KOPT-K1 (cell line): ENCODE measurements around the gene TTC3.

Source experiments
- H3K27ac ChIP-seq: fragments of 200-600 bp; sonication (generic); 2 replicates; pipeline ENCODE4 v1.5.1; 2016; ENCODE audit warnings: antibody characterized with exemption, mild to moderate bottlenecking, low read depth, low read length; ENCODE audit not compliant: poor library complexity, severe bottlenecking
- H3K36me3 ChIP-seq: fragments of 200-600 bp; sonication (generic); 2 replicates; pipeline ENCODE4 v1.5.1; 2017; ENCODE audit warnings: antibody characterized with exemption, mild to moderate bottlenecking, low read length, moderate library complexity; ENCODE audit not compliant: insufficient read depth
- H3K9me3 ChIP-seq: fragments of 200-600 bp; sonication (generic); 2 replicates; pipeline ENCODE4 v1.5.1; 2017; ENCODE audit warnings: antibody characterized with exemption, low read length, mild to moderate bottlenecking; ENCODE audit not compliant: insufficient read depth, poor library complexity, severe bottlenecking

TTC3 gene

DNA sequence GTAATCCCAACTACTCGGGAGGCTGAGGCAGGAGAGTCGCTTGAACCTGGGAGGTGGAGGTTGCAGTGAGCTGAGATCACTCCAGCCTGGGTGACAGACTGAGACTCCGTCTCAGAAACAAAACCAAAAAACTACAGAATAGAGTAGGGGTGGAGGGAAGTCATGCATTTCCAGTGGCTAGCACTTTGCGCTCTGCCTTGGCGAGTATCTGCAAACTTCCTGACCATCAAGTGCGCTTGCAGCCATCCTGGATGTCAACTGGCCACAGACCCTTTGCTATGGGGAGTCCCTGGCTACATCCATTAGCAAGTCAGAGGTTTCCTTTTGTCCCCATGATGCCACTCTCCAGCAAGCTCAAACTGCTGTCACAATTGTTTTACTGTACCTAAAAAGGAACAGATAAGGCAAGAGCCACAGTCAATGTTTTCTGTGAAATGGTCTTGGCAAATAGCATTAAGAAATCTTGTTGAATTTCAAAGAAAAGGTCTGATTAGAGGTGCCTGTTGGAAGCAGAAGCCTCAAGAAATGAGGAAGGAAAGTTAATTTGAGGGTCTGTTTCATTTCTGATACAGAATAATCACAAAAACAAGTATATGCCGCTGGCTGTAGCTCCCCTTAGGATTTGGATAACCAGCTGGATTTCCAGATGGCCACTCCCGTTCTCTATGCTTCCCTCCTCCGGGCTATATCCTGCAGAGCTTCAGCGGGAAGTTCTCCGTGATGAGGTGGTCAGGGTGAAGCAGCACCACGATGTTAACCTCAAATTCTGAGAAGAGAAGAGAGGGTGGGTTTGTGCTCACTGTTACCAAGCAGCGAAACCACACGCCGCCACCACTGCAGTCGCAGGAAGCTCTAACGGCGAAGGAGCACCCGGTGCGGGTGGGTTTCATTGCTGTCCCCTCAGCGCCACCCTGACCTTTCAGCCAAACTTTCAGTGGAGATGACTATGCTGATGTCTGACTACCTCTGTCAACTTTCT is 152.1 kb downstream of the TTC3 start:
- Histone ChIP-seq H3K27ac (peak overlapping the region; percentile 83), H3K9me3 (no peaks in the 10 kb centered on the region), H3K36me3 (peaks cover 67% of the 10 kb centered on the region)

DNA sequence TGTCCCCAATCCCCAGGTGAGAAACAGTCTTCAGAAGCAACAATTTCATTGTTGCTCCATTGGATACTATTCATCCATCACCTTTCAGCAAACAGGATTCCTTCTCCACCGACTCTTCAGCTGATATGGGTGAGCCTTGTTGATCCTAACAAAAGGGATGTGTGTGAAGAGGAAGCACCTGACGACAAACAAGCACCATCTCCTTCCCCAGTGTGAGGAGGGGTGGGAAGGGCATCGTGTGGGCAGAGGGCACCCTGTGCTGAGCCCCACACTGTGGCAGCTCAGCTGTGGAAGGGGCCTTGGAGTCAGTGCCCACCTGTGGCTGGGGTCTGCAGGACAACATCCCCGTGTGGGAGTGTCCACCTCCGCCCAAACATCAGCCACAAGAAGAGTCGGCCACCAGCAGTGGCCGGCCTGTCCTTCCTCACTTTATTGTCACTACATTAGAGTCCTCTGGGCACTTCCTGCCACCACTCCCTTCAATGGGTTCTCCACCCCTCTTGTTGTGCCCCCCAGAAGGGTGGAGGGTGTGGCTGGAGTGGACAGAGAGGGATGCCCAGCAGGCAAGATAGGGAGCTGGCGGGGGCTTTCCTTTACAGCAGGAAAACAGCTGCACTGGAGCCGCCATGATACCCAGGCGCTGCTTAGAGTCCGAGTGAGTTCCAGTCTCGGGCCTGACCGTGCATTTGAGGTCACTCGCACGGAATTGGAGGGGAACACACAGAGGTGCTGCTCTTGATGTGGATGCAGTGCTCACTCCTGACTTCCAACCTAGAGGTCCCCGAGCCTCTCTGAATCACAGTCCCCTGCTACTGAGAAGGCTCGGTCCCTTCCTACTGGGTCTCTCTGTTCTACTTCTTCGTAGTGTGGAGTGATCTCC is 153.2 kb downstream of the TTC3 start:
- Histone ChIP-seq H3K27ac (peak overlapping the region; percentile 83), H3K9me3 (no peaks in the 10 kb centered on the region), H3K36me3 (peaks cover 78% of the 10 kb centered on the region)

DNA sequence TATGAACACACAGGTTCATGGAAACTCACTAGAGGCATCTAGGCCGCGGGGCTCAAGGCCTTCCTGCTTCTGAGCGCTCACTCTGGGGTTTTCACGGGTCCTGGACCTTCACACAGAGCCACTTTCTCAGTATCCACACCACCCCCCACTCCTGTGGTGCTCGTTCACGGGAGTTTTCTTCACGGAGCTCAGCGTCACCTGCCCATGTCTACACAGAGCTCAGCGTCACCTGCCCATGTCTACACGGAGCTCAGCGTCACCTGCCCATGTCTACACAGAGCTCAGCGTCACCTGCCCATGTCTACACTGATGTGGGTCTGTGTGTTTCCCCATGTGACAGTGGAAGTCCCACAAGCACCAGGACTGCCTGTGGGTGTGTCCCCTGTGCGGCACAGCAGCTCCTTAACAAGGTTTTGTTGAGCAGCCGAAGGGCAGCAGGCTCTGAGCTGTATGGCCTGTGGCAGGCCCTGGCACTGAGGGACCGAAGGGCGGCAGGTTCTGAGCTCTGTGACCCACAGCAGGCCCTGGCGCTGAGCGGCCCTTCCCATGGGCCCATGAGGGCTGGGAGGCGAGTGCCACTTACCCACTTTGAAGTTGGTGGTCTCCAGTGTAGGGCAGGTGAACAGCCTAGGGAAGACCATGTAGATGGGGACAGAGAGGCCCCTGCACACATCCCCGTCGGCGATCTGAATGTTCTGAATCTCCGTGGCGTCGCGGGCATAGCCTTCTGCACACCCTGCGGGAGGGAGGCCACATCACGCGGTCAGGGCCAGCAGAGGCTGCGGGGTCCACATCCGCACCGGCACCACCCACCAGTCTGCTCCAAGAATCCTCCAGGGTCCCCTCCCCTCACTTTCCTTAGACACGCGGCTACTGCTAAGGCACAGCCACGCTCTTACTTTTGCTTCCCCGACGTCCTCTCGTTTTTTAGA is 154.3 kb downstream of the TTC3 start:
- no peaks in the 10 kb centered on the region for H3K9me3 ChIP-seq
- H3K36me3 ChIP-seq: peaks cover 89% of the 10 kb centered on the region
- peak overlapping the region; percentile 83 for H3K27ac ChIP-seq

DNA sequence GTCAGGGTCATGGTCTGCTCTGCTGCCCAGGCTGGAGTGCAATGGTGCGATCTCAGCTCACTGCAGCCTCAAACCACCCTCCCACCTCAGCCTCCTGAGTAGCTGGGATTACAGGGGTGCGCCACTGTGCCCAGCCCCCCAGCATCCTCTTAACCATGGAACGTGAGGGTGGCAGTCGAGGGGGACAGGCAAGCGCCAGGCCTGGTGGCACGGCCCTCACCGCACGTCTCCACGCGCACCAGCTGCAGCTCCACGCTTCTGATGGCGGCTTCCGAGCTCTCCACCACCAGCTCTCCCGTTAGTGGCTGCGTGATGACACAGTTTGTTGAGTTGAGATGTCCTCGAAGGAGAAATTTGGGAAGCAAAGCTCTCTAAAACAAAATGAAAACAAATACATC is 154.9 kb downstream of the TTC3 start:
- Histone ChIP-seq H3K27ac (no peak overlapping the region), H3K36me3 (peaks cover 94% of the 10 kb centered on the region), H3K9me3 (no peaks in the 10 kb centered on the region)

DNA sequence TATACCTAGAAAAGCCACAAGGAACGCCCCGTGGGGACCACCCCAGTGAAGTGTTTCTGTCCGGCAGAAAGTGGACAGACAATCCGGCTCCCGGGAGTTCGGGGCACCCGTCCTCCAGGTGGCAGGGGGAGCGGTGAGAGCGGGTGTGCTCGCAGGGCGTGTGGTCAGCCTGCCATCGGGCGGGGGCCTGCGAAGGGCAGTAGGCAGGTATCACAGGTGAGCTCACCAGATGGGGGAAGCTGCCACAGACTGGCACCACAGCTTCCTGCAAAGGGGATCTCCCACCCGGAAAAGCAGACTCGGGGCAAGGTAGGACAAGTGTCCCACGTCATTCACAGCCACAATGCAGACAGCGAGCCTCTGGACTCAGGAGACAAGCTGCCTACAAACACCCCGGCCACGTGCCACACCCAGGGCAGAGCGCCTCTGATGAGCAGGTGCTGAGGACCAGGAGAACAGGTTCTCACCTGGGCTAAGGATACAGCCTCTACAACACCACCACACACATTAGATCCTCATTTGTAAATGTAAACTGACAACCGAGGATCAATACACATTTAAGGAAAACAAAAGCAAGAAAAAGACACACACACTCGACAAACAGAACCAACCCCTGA is 157.7 kb downstream of the TTC3 start:
- no peaks in the 10 kb centered on the region for H3K9me3 ChIP-seq
- peaks cover 88% of the 10 kb centered on the region for H3K36me3 ChIP-seq
- no peak overlapping the region for H3K27ac ChIP-seq

DNA sequence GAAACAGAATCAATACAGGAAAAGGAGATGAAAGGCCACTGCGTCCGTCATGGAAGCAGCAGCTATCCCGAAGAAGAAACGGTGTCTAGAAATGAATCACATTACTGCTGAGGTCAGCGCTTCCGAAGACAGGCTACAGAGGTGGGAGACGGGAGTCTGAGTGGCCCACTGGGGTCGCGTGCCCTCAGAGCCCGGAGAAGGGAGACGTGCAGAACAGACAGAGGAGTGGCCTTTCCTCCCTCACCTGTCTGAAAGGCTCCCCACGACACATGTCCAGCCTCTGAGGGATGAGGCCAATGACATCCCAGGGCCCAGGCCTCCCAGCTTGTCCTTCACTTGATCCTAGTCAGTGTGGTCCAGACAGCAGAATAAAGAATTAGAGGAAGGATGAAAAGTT is 158.2 kb downstream of the TTC3 start:
- no peaks in the 10 kb centered on the region for H3K9me3 ChIP-seq
- H3K36me3 ChIP-seq: peaks cover 88% of the 10 kb centered on the region
- no peak overlapping the region for H3K27ac ChIP-seq

GRCh38 chr21:37231671-37232070 is 158.6 kb downstream of the TTC3 start:
- Histone ChIP-seq H3K9me3 (no peaks in the 10 kb centered on the region), H3K27ac (no peak overlapping the region), H3K36me3 (peaks cover 88% of the 10 kb centered on the region)

GRCh38 chr21:37232274-37233018 is 159.4 kb downstream of the TTC3 start:
- peaks cover 88% of the 10 kb centered on the region for H3K36me3 ChIP-seq
- no peaks in the 10 kb centered on the region for H3K9me3 ChIP-seq
- H3K27ac ChIP-seq: no peak overlapping the region

DNA sequence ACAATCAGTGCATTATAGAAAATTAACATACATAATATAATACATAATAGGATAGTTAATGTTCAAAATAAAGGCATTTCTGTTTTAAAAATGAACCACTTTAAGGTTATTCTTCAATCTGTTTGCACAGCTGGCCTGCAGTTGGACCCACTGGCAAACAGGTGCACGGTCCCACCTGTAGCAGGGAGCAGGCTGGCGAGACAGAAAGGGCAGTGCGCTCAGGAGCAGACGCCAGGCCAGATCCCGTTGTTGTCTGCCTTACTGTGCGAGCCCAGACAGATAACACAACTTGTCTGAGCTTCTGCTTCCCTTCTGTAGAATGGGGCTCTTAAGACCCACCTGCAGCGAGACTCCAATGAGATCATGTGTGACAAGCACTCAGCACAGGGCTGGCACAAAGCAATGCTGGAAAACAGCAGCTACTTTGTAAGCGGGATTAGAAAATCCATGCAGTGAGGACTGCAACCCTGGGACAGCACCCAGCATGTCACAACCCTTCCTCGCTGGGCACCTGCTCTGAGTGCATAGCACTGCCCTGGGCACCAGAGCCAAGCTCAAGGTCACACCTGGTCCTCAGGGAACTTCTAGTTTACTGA is 160.6 kb downstream of the TTC3 start:
- no peak overlapping the region for H3K27ac ChIP-seq
- peaks cover 88% of the 10 kb centered on the region for H3K36me3 ChIP-seq
- H3K9me3 ChIP-seq: no peaks in the 10 kb centered on the region

DNA sequence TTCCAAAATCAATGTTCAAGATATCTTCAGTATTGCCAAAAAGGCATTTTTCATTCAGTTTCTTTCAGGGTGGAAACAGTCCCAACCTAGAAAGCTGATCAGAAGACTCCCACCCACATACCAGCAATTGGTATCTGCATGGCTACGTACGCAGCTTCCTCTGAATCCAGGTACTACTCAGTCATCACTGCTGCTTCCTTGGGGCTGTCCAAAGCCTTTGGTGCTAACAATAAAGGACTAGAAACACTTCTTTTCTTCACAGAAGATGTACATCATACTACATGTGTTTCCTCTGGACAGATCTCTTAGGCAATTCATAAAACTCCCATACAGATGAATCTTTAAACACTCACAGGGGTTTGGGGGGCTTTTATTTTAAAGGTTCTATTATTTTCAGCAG is 164.3 kb downstream of the TTC3 start:
- Histone ChIP-seq H3K36me3 (peaks cover 77% of the 10 kb centered on the region), H3K27ac (peak overlapping the region; percentile 39), H3K9me3 (no peaks in the 10 kb centered on the region)

DNA sequence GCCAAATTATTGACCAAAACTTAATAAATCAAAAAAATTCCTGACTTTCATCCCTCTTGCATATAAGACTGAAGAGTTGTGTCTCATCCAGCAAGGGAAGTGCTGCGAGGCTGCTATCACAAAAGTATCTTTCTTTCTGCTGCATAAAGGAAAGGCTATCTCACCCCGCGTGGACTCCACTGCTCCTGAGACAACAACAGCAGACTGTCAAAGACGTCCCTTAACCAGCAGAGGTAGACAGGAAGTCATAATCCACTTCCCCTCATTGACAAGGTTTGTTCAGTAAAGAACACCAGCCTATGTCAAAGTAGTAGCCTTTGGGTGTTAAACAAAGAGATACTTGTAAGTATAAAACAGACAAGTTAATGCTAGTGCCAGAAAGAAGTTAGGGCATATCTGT is 164.7 kb downstream of the TTC3 start:
- H3K9me3 ChIP-seq: no peaks in the 10 kb centered on the region
- peaks cover 73% of the 10 kb centered on the region for H3K36me3 ChIP-seq
- peak overlapping the region; percentile 39 for H3K27ac ChIP-seq

DNA sequence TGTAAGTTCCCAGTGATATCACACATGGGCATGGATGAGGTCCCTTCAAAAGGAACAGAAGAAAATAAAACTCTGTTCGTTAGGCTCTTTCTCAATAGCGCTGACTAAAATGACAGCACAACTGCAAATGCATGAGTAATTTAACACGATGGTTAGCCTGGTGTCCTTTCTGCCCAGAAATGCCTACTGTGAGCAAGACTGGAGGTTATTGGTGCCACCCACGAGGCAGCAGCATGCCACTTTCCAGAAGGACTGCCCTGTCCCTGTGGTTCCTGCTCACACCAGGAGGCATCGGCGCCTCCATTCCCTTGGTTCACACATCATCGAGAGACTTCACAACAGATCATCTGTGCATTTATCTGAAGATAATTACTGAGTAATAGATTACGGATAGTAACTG is 167.9 kb downstream of the TTC3 start:
- peaks cover 53% of the 10 kb centered on the region for H3K36me3 ChIP-seq
- no peak overlapping the region for H3K27ac ChIP-seq
- no peaks in the 10 kb centered on the region for H3K9me3 ChIP-seq

GRCh38 chr21:37241426-37241825 is 168.4 kb downstream of the TTC3 start:
- Histone ChIP-seq H3K9me3 (no peaks in the 10 kb centered on the region), H3K36me3 (peaks cover 48% of the 10 kb centered on the region), H3K27ac (no peak overlapping the region)
